ENCODE data around the gene NTNG2. TPM values are rescaled to one million over a fixed set of nuclear protein-coding genes. Genes with fewer than 3 reads are reported as not detected.

NTNG2 gene
- total RNA-seq, 2 donors from 2014 or later = 0.59 to 1.3 TPM

DNA sequence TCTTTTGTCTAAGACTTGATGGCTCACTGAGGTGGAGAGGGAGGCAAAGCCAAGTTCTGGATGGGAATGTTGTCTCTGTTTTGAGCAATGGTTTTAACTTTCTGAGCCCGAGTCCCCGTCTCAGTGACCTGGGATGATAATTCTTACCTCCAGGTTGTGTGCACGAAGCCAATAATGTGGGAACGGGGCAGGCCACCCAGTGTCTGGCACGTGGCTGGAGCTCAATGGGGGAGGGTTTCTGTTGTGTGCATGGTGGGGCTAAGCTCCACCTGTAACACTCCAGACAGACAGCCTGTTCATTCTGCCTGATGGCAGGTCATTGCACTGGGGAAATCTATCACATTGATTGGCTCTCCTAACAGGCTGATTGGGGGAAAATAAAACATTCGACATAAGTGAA is 37.1 kb upstream of the NTNG2 start:
- Histone ChIP-seq H3K9me3 (no peaks in the 10 kb centered on the region), H3K27ac (no peak overlapping the region), H3K27me3 (peaks cover 9% of the 10 kb centered on the region), H3K4me1 (no peaks in the 10 kb centered on the region), H3K9ac (ENCODE audit: low read depth in 2 of 2, low read length in 2 of 2) (no peak overlapping the region), H3K36me3 (no peaks in the 10 kb centered on the region), H3K4me3 (no peak overlapping the region)
- intact Hi-C loops (cut with DNase I) = no loop called here
- no peak for DNase-seq
- TF ChIP-seq, protein P1, sequence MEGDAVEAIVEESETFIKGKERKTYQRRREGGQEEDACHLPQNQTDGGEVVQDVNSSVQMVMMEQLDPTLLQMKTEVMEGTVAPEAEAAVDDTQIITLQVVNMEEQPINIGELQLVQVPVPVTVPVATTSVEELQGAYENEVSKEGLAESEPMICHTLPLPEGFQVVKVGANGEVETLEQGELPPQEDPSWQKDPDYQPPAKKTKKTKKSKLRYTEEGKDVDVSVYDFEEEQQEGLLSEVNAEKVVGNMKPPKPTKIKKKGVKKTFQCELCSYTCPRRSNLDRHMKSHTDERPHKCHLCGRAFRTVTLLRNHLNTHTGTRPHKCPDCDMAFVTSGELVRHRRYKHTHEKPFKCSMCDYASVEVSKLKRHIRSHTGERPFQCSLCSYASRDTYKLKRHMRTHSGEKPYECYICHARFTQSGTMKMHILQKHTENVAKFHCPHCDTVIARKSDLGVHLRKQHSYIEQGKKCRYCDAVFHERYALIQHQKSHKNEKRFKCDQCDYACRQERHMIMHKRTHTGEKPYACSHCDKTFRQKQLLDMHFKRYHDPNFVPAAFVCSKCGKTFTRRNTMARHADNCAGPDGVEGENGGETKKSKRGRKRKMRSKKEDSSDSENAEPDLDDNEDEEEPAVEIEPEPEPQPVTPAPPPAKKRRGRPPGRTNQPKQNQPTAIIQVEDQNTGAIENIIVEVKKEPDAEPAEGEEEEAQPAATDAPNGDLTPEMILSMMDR (IDR thresholded peaks at IDR 0.05) = no peak

DNA sequence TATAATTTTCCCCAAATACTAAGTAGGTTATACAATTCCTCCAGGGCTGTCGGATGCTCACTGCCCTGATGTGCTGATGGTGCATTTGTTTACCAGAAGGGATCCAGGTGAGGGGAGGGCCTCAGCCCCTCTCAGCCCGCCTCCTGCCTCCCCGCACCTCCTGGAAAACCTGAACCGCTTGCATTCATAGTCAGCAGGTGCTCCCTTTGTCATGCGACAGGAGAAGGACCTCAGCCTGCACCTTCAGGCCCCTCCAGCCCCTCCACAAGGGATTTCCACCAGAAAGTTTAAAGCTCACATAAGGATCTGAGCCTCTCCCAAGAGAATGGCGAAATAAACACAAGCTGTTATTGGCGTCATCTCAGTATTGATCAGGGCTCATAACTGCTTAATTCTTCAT is 36.5 kb upstream of the NTNG2 start:
- H3K36me3 ChIP-seq = no peaks in the 10 kb centered on the region
- no peak overlapping the region for H3K27ac ChIP-seq
- H3K9ac ChIP-seq (ENCODE audit: low read depth in 2 of 2, low read length in 2 of 2) = no peak overlapping the region
- no peak for DNase-seq
- no peaks in the 10 kb centered on the region for H3K4me1 ChIP-seq
- no peak overlapping the region for H3K4me3 ChIP-seq
- intact Hi-C loops (cut with DNase I) = no loop called here
- H3K27me3 ChIP-seq = peaks cover 9% of the 10 kb centered on the region
- H3K9me3 ChIP-seq = no peaks in the 10 kb centered on the region
- TF ChIP-seq, protein P1 (IDR thresholded peaks at IDR 0.05) = no peak

DNA sequence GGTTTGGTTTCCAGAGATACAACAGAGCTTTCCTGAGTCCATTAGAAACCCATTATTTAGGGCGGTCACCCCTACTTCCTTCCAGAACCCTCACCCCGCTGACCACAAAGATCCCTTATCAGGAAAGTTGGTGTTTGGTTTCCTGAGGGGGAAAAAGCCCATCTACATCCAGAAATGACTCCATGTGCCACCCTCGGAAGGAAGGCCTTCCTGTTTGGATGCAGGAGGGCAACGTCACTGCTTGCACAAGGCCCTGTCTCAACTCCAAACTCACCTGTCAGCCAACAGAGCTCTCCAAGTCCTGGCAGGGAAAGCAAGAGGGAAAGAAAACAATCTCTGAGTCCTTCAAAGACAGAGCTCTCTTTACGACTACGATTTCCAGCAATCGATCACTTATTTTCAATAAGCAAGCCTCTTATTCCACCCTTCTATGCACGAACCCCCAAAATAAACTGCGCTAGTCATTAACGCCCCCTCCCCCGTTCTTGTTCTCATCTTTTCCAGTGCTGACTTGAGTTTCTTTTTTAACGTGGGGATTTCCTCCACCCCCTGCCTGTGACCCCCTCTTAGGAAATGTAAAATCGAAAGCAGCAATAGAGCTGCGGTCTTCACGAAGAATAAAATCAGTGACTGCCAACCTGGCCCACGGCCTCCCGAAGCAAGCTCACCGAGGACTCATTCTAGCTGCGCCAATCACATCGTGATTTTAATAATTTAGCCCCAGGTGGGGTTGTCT is 35.7 kb upstream of the NTNG2 start:
- no peak overlapping the region for H3K9ac ChIP-seq (ENCODE audit: low read depth in 2 of 2, low read length in 2 of 2)
- H3K27me3 ChIP-seq = peaks cover 9% of the 10 kb centered on the region
- DNase-seq = no peak
- H3K4me1 ChIP-seq = no peaks in the 10 kb centered on the region
- no peak overlapping the region for H3K27ac ChIP-seq
- TF ChIP-seq, protein P1 (IDR thresholded peaks at IDR 0.05) = no peak
- no peaks in the 10 kb centered on the region for H3K36me3 ChIP-seq
- intact Hi-C loops (cut with DNase I) = no loop called here
- H3K4me3 ChIP-seq = no peak overlapping the region
- no peaks in the 10 kb centered on the region for H3K9me3 ChIP-seq

DNA sequence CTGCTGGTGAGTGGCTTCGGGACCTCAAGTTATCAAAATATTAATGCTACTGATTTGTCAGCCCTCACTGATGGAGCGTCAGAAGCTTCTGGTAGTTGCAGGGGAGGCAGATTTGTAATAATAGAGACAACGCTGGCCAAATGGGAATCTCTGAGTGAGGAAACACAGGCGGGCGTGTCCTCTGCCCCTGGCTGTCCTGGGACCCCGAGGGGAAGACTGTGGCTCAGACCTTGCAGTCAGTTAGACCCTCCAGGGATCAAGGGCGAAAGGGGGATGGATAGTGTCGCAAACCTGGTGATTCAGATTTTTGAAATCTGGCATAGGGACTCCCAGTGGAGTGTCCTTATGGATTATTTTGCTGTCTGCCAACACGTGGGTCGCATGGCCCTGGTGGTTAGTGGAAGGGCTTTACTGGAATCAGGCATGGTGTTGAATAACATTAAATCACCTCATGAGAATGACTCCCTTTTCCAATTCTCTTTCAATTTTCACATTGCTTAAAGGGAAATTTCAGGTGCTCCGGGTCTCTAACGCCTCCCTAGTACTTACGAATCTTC is 35.1 kb upstream of the NTNG2 start:
- peaks cover 9% of the 10 kb centered on the region for H3K27me3 ChIP-seq
- TF ChIP-seq, protein P1 (IDR thresholded peaks at IDR 0.05) = no peak

DNA sequence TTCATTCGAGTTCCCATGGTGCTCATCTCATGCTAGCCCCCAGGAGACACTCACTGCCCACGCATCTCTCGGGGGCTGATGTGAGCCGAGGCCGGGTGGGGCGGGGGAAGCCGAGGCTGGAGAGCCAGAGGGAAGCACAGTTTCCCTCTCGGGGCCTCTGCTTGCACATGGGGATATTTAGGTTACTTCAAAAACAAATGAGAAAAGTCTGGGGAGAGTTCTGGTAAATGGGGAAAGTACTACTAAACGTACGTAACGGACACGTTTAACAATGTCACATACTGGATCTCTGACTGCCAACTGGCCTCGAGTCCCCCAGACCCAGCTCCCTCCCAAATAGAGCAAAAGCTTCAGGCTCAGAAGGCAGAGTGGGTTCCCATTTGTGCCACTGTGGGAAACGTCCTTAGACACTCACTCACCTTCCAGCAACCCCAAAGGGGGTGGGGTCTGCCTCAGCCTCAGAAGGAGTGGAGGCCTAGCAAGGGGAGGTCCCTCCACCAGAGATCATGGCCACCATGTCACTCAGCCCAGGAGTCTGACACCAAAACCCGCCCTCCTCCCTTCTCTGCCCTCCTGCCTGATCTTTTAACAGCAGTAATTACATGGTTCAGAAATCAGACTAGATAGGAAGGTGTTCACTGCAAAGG is 33.8 kb upstream of the NTNG2 start:
- H3K27me3 ChIP-seq = peaks cover 9% of the 10 kb centered on the region
- intact Hi-C loops (cut with DNase I) = no loop called here

More for the DNA sequence above, 35.1 kb upstream of the NTNG2 start:
- intact Hi-C loops (cut with DNase I) = no loop called here
- Histone ChIP-seq H3K9me3 (no peaks in the 10 kb centered on the region), H3K9ac (ENCODE audit: low read depth in 2 of 2, low read length in 2 of 2) (no peak overlapping the region), H3K36me3 (no peaks in the 10 kb centered on the region), H3K4me3 (no peak overlapping the region), H3K4me1 (no peaks in the 10 kb centered on the region), H3K27ac (no peak overlapping the region)
- DNase-seq = no peak

More for the DNA sequence above, 33.8 kb upstream of the NTNG2 start:
- Histone ChIP-seq H3K4me1 (no peaks in the 10 kb centered on the region), H3K4me3 (no peak overlapping the region), H3K36me3 (no peaks in the 10 kb centered on the region), H3K9me3 (no peaks in the 10 kb centered on the region), H3K27ac (no peak overlapping the region), H3K9ac (ENCODE audit: low read depth in 2 of 2, low read length in 2 of 2) (no peak overlapping the region)
- TF ChIP-seq, protein P1 (IDR thresholded peaks at IDR 0.05) = no peak
- DNase-seq = no peak
